ENCODE results near the gene DENND1C. TPM values are rescaled to one million over a fixed set of nuclear protein-coding genes. Genes with fewer than 3 reads are reported as not detected.

DENND1C gene
- total RNA-seq, 1 experiment from 2014 or later, result not detected

Small RNA genes within 50 kb of the gene (small RNA-seq; reads per million reads assigned to genes)
- gene AC010503.2, result 0 reads per million in 2 experiments

Other genes with a start within 250 kb of the DENND1C start
- 5.8 and 6.4 TPM in 2 replicates for gene MLLT1, start 201.8 kb downstream of the DENND1C start, total RNA-seq (2014; rRNA removed; shearing (Covaris generic))
- not detected in 2 replicates for gene ACER1, start 148.2 kb downstream of the DENND1C start, total RNA-seq (2014; rRNA removed; shearing (Covaris generic))
- gene CLPP, start 120.3 kb downstream of the DENND1C start, total RNA-seq (2014; rRNA removed; shearing (Covaris generic)), result 65.0 and 74.3 TPM in 2 replicates
- 28.3 and 29.6 TPM in 2 replicates for gene ALKBH7, start 109.0 kb downstream of the DENND1C start, total RNA-seq (2014; rRNA removed; shearing (Covaris generic))
- 0.74 and 0.98 TPM in 2 replicates for gene PSPN, start 105.9 kb downstream of the DENND1C start, total RNA-seq (2014; rRNA removed; shearing (Covaris generic))
- 37.3 and 39.8 TPM in 2 replicates for gene GTF2F1, start 88.6 kb downstream of the DENND1C start, total RNA-seq (2014; rRNA removed; shearing (Covaris generic))
- 73.9 and 80.0 TPM in 2 replicates for gene KHSRP, start 57.0 kb downstream of the DENND1C start, total RNA-seq (2014; rRNA removed; shearing (Covaris generic))
- gene SLC25A41, start 48.0 kb downstream of the DENND1C start, total RNA-seq (2014; rRNA removed; shearing (Covaris generic)), result 0.13 TPM in 1 of 2 replicates, not detected in the other
- gene SLC25A23, start 22.0 kb downstream of the DENND1C start, total RNA-seq (2014; rRNA removed; shearing (Covaris generic)), result 48.3 and 49.6 TPM in 2 replicates
- 0.24 and 0.58 TPM in 2 replicates for gene CRB3, start 17.5 kb downstream of the DENND1C start, total RNA-seq (2014; rRNA removed; shearing (Covaris generic))
- 19.8 and 24.0 TPM in 2 replicates for gene TUBB4A, start 20.5 kb upstream of the DENND1C start, total RNA-seq (2014; rRNA removed; shearing (Covaris generic))
- 10.9 and 13.7 TPM in 2 replicates for gene TNFSF9, start 49.2 kb upstream of the DENND1C start, total RNA-seq (2014; rRNA removed; shearing (Covaris generic))
- gene CD70, start 109.4 kb upstream of the DENND1C start, total RNA-seq (2014; rRNA removed; shearing (Covaris generic)), result not detected in 2 replicates
- not detected in 2 replicates for gene TNFSF14, start 188.4 kb upstream of the DENND1C start, total RNA-seq (2014; rRNA removed; shearing (Covaris generic))
- gene C3, start 238.9 kb upstream of the DENND1C start, total RNA-seq (2014; rRNA removed; shearing (Covaris generic)), result not detected in 2 replicates